Pancreas (tissue), 10 donors: Measurements from ENCODE around the gene B3GNT2. TPM values are rescaled to one million over a fixed set of nuclear protein-coding genes. Genes with fewer than 3 reads are reported as not detected.

Experiments
- ATAC-seq, 4 donors: fragments of 200-7000 bp; cut with Tn5 transposase; one replicate each; pipeline versions ENCODE4 v1.8.0 to v1.9.1; 2020; ENCODE audit warnings: mild to moderate bottlenecking in 4 of 4, moderate library complexity in 4 of 4
- DNase-seq, 6 donors: peaks; one replicate each; pipeline ENCODE4 v3.0.0-alpha.2; 2020
- FAIRE-seq: peaks from 2 replicates; lab custom pipeline; 2012; peaks lifted over from hg19 to GRCh38; lab: Jason Lieb, UNC
- H3K27ac ChIP-seq, 4 donors: fragments of 200-600 bp; sonication (generic); 1 replicate in 3 of 4; 2 replicates in 1 of 4; pipeline versions ENCODE4 v1.5.0 to v1.8.0; 2020
- H3K27me3 ChIP-seq, 4 donors: fragments of 200-600 bp; one replicate each; pipeline ENCODE4 v1.8.0; 2021
- H3K36me3 ChIP-seq, 3 donors: fragments of 200-600 bp; sonication (generic) in 1 of 3; one replicate each; pipeline versions ENCODE4 v1.5.0 to v1.8.0; 2020 to 2021
- H3K4me1 ChIP-seq, 3 donors: fragments of 200-600 bp; one replicate each; pipeline ENCODE4 v1.8.0; 2021
- H3K4me3 ChIP-seq, 4 donors: fragments of 200-600 bp; sonication (generic) in 2 of 4; one replicate each; pipeline versions ENCODE4 v1.5.0 to v1.8.0; 2020 to 2021
- H3K9me3 ChIP-seq, 4 donors: fragments of 200-600 bp; one replicate each; pipeline ENCODE4 v1.8.0; 2021
- WGBS, 2 donors: extraction: QIAGEN DNeasy Blood & Tissue Kit; methylation state at CpG; one replicate each; pipeline ENCODE4 v1.1.7; 2013; 5-methylcytosine and 5-hydroxymethylcytosine counted together
- intact Hi-C, 3 donors: fragments of 100-400 bp; cut with DNase I; formaldehyde crosslinking; loops; one replicate each; pipeline versions ENCODE4 v1.11.1 to v1.14.2; 2022
- polyA plus RNA-seq, 2 donors: library from polyadenylated mRNA; stranded (reverse); fragments of 200-250 nt; gene quantifications; one replicate each; pipeline ENCODE4 v1.2.3, GENCODE V29; 2013
- total RNA-seq, 6 donors: library from RNA; stranded (reverse); fragmentation: NEBNext Ultra II Directional in 4 of 6; extraction: Animal tissue kit (Norgen Biotek cat#: 25700) in 4 of 6; gene quantifications; one replicate each; pipeline versions ENCODE4 v1.2.1 to v1.2.4, GENCODE V29; 2021 to 2023
- TF ChIP-seq, protein P1 (sequence below), 4 donors: fragments of 200-600 bp; sonication (generic) in 3 of 4; IDR thresholded peaks; one replicate each; pipeline versions ENCODE4 v1.5.0 to v1.8.0; 2021; ENCODE audit warnings: antibody characterized with exemption in 4 of 4
- donor health status: healthy with polysubstance abuse.
- donor health status: DM: no; HTN: no; CAD: no; lungs with moderate emphysema.
- donor health status: DM: no; HTN: no; CAD: no.
- donor health status: control.
- donor health status: control.
- donor health status: Bipolar disorder and iron deficiency.
- donor health status: DM: yes; HTN: yes; CAD: no.
- donor health status: DM: no; HTN: no; CAD: no.
- donor health status: DM: no; HTN: no; CAD: no.
- donor health status: DM: yes; HTN: yes; CAD: no.

The B3GNT2 gene
- total and polyA plus RNA-seq, 8 donors: 3.7 to 15.4 (median 11.2) TPM

DNA sequence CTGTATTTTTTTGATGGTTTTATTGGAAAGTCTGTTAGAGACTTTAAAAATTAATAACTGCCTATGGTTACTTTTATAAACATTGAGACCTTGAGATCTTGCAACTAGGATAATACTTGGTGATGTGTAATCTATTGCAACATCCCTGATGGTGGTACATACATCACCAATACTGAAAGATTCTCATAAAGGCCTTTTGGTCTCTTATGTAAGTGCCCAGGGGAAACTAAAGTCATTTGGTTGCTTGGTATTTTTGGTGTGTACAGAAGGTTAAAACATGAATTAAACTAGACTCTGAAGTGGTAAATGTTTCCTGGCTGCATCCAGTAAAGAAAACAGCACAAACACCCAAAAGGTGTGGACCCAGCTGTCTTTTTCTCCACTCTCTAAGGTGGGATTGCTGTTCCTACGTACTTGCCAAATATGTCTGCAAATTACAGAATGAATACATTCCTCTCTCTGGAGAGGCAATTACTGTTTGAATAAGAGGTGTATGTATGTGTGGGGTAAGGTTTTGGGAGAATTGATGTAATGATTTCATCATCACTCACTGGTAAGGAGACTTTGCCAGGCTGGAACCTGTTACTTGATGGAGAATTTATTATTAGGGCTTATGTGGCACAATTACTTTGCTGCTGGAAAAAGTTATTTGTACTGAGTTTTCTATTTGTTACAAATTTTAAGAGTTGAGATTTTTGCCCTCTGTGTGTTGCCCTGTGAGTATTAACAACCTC lies 3.6 kb downstream of the B3GNT2 start:
- intact Hi-C loops: no loop called here
- no peak for FAIRE-seq
- no peaks in the 10 kb centered on the region for H3K36me3 ChIP-seq
- TF ChIP-seq, protein P1, sequence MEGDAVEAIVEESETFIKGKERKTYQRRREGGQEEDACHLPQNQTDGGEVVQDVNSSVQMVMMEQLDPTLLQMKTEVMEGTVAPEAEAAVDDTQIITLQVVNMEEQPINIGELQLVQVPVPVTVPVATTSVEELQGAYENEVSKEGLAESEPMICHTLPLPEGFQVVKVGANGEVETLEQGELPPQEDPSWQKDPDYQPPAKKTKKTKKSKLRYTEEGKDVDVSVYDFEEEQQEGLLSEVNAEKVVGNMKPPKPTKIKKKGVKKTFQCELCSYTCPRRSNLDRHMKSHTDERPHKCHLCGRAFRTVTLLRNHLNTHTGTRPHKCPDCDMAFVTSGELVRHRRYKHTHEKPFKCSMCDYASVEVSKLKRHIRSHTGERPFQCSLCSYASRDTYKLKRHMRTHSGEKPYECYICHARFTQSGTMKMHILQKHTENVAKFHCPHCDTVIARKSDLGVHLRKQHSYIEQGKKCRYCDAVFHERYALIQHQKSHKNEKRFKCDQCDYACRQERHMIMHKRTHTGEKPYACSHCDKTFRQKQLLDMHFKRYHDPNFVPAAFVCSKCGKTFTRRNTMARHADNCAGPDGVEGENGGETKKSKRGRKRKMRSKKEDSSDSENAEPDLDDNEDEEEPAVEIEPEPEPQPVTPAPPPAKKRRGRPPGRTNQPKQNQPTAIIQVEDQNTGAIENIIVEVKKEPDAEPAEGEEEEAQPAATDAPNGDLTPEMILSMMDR (IDR thresholded peaks at IDR 0.05): no peak
- peaks cover 30 to 42% (median 35%) of the 10 kb centered on the region in 3 donors for H3K4me1 ChIP-seq
- no peak overlapping the region for H3K27ac ChIP-seq
- DNase-seq: no peak
- no peaks in the 10 kb centered on the region for H3K27me3 ChIP-seq
- no peak overlapping the region for H3K4me3 ChIP-seq
- no peaks in the 10 kb centered on the region for H3K9me3 ChIP-seq
- WGBS, 2 donors: 18 to 31% methylated on average over 1 of the region's 1 CpG
- no peak for ATAC-seq

GRCh38 chr2:62200291-62200841 lies 4.5 kb downstream of the B3GNT2 start:
- no peaks in the 10 kb centered on the region for H3K36me3 ChIP-seq
- TF ChIP-seq, protein P1 (IDR thresholded peaks at IDR 0.05): no peak
- WGBS, 2 donors: 41 to 44% methylated on average over 4 of the region's 4 CpGs
- FAIRE-seq (no peak), ATAC-seq (no peak), DNase-seq (no peak)
- no peak overlapping the region for H3K27ac ChIP-seq
- intact Hi-C loops: no loop called here
- no peaks in the 10 kb centered on the region for H3K9me3 ChIP-seq
- no peaks in the 10 kb centered on the region for H3K27me3 ChIP-seq
- H3K4me1 ChIP-seq: peaks cover 30 to 38% (median 35%) of the 10 kb centered on the region in 3 donors
- no peak overlapping the region for H3K4me3 ChIP-seq

- intact Hi-C loops: no loop called here
- Histone ChIP-seq H3K4me3 (no peak overlapping the region), H3K9me3 (no peaks in the 10 kb centered on the region), H3K27ac (no peak overlapping the region), H3K27me3 (no peaks in the 10 kb centered on the region), H3K4me1 (peaks cover 30 to 38% (median 35%) of the 10 kb centered on the region in 3 donors), H3K36me3 (no peaks in the 10 kb centered on the region)
- FAIRE-seq (no peak), ATAC-seq (no peak), DNase-seq (no peak)
- TF ChIP-seq, protein P1 (IDR thresholded peaks at IDR 0.05): no peak
- WGBS, 2 donors: 57 to 61% methylated on average over 3 of the region's 3 CpGs
Observed at GRCh38 chr2:62200868-62201267, 5.0 kb downstream of the B3GNT2 start.

DNA sequence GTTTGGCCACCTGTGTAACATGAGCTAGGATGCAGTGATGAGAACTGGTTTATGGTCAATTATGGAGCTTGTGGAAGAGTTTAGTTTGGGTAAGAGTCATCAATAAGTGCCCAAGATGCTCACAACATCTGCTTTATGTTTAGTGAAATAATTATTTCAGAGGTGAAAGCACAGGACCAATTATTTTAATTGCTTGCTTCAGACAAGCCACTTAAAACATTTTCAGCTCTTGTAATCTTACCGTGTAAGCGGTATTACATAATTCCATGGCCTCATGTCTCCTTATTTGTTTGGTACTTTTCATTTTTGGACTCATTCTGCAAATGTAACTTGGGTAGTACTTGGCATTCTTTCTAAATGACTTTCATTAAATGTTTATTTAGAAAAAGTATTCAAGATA lies 5.4 kb downstream of the B3GNT2 start:
- no peaks in the 10 kb centered on the region for H3K27me3 ChIP-seq
- H3K9me3 ChIP-seq: no peaks in the 10 kb centered on the region
- FAIRE-seq (no peak), ATAC-seq (no peak), DNase-seq (no peak)
- 25 to 27% methylated on average over 2 of the region's 2 CpGs for WGBS, 2 donors
- H3K4me1 ChIP-seq: peaks cover 30 to 38% (median 35%) of the 10 kb centered on the region in 3 donors
- TF ChIP-seq, protein P1 (IDR thresholded peaks at IDR 0.05): no peak
- H3K27ac ChIP-seq: no peak overlapping the region
- H3K36me3 ChIP-seq: no peaks in the 10 kb centered on the region
- intact Hi-C loops: no loop called here
- H3K4me3 ChIP-seq: no peak overlapping the region
